ENCODE results near the gene CCDC152. TPM values are rescaled to one million over a fixed set of nuclear protein-coding genes. Genes with fewer than 3 reads are reported as not detected.

CCDC152 gene
- total RNA-seq, 4 donors from 2014 or later, result 0.48 TPM; not detected in 3

- 65 to 71% methylated on average over 1 of the region's 1 CpG for WGBS, 2 donors (ENCODE audit: low coverage in 1 of 2)
- intact Hi-C loops (cut with DNase I; ENCODE audit: low total_unique reads) (loop anchor here (10.0 kb wide), 1 partner anchor 924 kb away; no protein-coding TSS in a partner anchor), in situ Hi-C loops (cut with MboI; ENCODE audit: low pct_ligation_motif_present in 1 of 4, low pct_unique_long_range_greater_than_20kb in 1 of 4, low sequenced_read_pairs in 3 of 4) (loop anchor here in 2 of 4 donors (10.0 kb wide), 2 partner anchors 106 to 914 kb away; no protein-coding TSS in a partner anchor)
- no peak for TF ChIP-seq CTCF (IDR thresholded peaks at IDR 0.05)
- no peak for TF ChIP-seq EP300 (IDR thresholded peaks at IDR 0.05; ENCODE audit: low read depth)
- TF ChIP-seq POLR2AphosphoS5 (IDR thresholded peaks at IDR 0.05), result no peak
- TF ChIP-seq POLR2A (IDR thresholded peaks at IDR 0.05), result no peak
- Histone ChIP-seq H3K4me1 (no peaks in the 10 kb centered on the region), H3K36me3 (no peaks in the 10 kb centered on the region), H3K9me3 (no peaks in the 10 kb centered on the region), H3K4me3 (no peak overlapping the region), H3K27me3 (no peaks in the 10 kb centered on the region), H3K27ac (no peak overlapping the region)
- no peak for DNase-seq
These were observed 22.5 kb downstream of the CCDC152 start for GRCh38 chr5:42779083-42779482.

- intact Hi-C loops (cut with DNase I; ENCODE audit: low total_unique reads), result no loop called here
- no peak for TF ChIP-seq POLR2A (IDR thresholded peaks at IDR 0.05)
- TF ChIP-seq EP300 (IDR thresholded peaks at IDR 0.05; ENCODE audit: low read depth), result no peak
- TF ChIP-seq CTCF (IDR thresholded peaks at IDR 0.05), result no peak
- no peak for TF ChIP-seq POLR2AphosphoS5 (IDR thresholded peaks at IDR 0.05)
- H3K27ac ChIP-seq, result no peak overlapping the region
- in situ Hi-C loops (cut with MboI; ENCODE audit: low pct_ligation_motif_present in 1 of 4, low pct_unique_long_range_greater_than_20kb in 1 of 4, low sequenced_read_pairs in 3 of 4), result no loop called here
- peaks cover 5 to 11% of the 10 kb centered on the region in 2 donors for H3K9me3 ChIP-seq
- DNase-seq, result no peak
- no peak overlapping the region for H3K4me3 ChIP-seq
- no peaks in the 10 kb centered on the region for H3K36me3 ChIP-seq
- H3K4me1 ChIP-seq, result no peaks in the 10 kb centered on the region
- H3K27me3 ChIP-seq, result no peaks in the 10 kb centered on the region
- WGBS, 2 donors (ENCODE audit: low coverage in 1 of 2), result 41% methylated on average over 1 of the region's 1 CpG; no CpG with 5 or more reads in 1 of the 2 donors
These were observed 25.0 kb downstream of the CCDC152 start for GRCh38 chr5:42781584-42781983.

- H3K27ac ChIP-seq, result no peak overlapping the region
- no peak for DNase-seq
- no peaks in the 10 kb centered on the region for H3K36me3 ChIP-seq
- in situ Hi-C loops (cut with MboI; ENCODE audit: low pct_ligation_motif_present in 1 of 4, low pct_unique_long_range_greater_than_20kb in 1 of 4, low sequenced_read_pairs in 3 of 4), result no loop called here
- H3K9me3 ChIP-seq, result peaks cover 20 to 22% of the 10 kb centered on the region in 2 donors
- H3K4me1 ChIP-seq, result no peaks in the 10 kb centered on the region
- intact Hi-C loops (cut with DNase I; ENCODE audit: low total_unique reads), result no loop called here
- H3K27me3 ChIP-seq, result no peaks in the 10 kb centered on the region
- H3K4me3 ChIP-seq, result no peak overlapping the region
- WGBS, 2 donors (ENCODE audit: low coverage in 1 of 2), result 73 to 97% methylated on average over 1 of the region's 1 CpG
- no peak for TF ChIP-seq POLR2A (IDR thresholded peaks at IDR 0.05)
- TF ChIP-seq CTCF (IDR thresholded peaks at IDR 0.05), result no peak
- TF ChIP-seq EP300 (IDR thresholded peaks at IDR 0.05; ENCODE audit: low read depth), result no peak
- no peak for TF ChIP-seq POLR2AphosphoS5 (IDR thresholded peaks at IDR 0.05)
These were observed 27.5 kb downstream of the CCDC152 start for GRCh38 chr5:42784132-42784531.

DNA sequence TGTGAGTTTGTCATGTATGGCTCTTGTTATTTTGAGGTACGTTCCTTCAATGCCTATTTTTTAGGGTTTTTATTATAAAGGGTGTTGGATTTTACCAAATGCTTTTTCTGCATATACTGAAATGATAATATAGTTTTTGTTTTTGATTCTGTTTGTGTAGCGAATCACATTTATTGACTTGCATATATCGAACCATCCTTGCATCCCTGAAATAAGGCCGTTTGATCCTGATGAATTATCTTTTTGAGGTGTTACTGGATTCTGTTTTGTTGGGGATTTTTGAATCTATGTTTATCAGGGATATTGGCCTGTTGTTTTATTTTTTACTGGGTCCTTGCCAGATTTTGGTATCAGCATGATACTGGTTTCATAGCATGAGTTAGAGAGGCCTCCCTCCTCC, 29.1 kb downstream of the CCDC152 start:
- H3K4me3 ChIP-seq, result no peak overlapping the region
- H3K4me1 ChIP-seq, result no peaks in the 10 kb centered on the region
- 92 to 98% methylated on average over 4 of the region's 4 CpGs for WGBS, 2 donors (ENCODE audit: low coverage in 1 of 2)
- no peaks in the 10 kb centered on the region for H3K36me3 ChIP-seq
- H3K27ac ChIP-seq, result no peak overlapping the region
- peaks cover 20 to 26% of the 10 kb centered on the region in 2 donors for H3K9me3 ChIP-seq
- no peaks in the 10 kb centered on the region for H3K27me3 ChIP-seq
- in situ Hi-C loops (cut with MboI; ENCODE audit: low pct_ligation_motif_present in 1 of 4, low pct_unique_long_range_greater_than_20kb in 1 of 4, low sequenced_read_pairs in 3 of 4), result no loop called here
- no peak for DNase-seq
- intact Hi-C loops (cut with DNase I; ENCODE audit: low total_unique reads), result no loop called here
- TF ChIP-seq EP300 (IDR thresholded peaks at IDR 0.05; ENCODE audit: low read depth) (no peak), CTCF (IDR thresholded peaks at IDR 0.05) (no peak), POLR2A (IDR thresholded peaks at IDR 0.05) (no peak), POLR2AphosphoS5 (IDR thresholded peaks at IDR 0.05) (no peak)

Measured in transverse colon (tissue), 4 donors.